Measurements from ENCODE around the gene ATG14.
A peak's percentile ranks its signal among the peaks of the same experiment; 100 is the strongest.

Gene ATG14

GRCh38 chr14:55329999-55330710 lies 81.5 kb downstream of the ATG14 start:
- H3K4me3 ChIP-seq, result no peak overlapping the region

DNA sequence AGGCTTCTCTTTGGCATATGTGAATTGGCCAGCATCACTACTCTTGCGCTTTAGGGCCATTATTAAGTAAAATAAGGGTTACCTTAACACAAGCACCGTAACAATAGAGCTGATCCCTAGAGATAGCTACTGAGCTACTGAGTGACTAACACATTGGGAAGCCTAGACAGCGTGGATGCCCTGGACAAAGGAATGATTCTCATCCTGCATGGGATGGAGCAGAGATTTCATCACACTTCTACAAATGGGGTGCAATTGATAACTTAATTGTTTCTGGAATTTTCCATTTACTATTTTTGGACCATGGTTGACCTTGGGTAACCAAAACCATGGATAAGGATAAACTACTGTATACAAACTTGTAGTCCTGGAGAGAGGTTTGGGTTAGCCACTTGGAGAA lies 83.3 kb downstream of the ATG14 start:
- no peak overlapping the region for H3K27ac ChIP-seq
- H3K4me3 ChIP-seq, result no peak overlapping the region

More at GRCh38 chr14:55329999-55330710, 81.5 kb downstream of the ATG14 start:
- H3K27ac ChIP-seq, result peak overlapping the region in 2 of 21 experiments; percentile 27 to 35

- Histone ChIP-seq H3K27ac (no peak overlapping the region), H3K4me3 (no peak overlapping the region)
Observed at GRCh38 chr14:55327179-55327578, 84.5 kb downstream of the ATG14 start.

GRCh38 chr14:55324812-55325211 lies 86.8 kb downstream of the ATG14 start:
- no peak overlapping the region for H3K27ac ChIP-seq
- no peak overlapping the region for H3K4me3 ChIP-seq

GRCh38 chr14:55323910-55324309 lies 87.7 kb downstream of the ATG14 start:
- Histone ChIP-seq H3K4me3 (no peak overlapping the region), H3K27ac (no peak overlapping the region)

DNA sequence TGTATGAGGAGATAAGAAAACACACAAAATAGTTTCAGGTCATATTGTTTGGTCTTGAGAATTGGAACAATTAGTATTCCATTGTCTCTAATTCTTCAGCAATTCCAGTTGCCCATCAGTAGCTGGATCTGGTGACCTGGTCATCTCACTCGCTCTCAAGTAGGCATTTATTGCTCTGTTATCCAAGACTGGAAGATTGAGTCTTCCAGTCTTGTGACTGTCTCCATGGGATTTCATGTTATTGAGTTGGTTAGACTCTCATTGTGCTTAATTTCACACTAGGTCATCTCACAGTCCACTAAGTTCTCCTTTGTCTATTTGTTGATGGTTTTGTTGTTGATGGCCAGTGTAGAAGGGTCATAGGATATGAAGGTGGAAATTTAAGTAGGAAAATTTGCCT lies 92.9 kb downstream of the ATG14 start:
- H3K27ac ChIP-seq, result no peak overlapping the region
- no peak overlapping the region for H3K4me3 ChIP-seq

DNA sequence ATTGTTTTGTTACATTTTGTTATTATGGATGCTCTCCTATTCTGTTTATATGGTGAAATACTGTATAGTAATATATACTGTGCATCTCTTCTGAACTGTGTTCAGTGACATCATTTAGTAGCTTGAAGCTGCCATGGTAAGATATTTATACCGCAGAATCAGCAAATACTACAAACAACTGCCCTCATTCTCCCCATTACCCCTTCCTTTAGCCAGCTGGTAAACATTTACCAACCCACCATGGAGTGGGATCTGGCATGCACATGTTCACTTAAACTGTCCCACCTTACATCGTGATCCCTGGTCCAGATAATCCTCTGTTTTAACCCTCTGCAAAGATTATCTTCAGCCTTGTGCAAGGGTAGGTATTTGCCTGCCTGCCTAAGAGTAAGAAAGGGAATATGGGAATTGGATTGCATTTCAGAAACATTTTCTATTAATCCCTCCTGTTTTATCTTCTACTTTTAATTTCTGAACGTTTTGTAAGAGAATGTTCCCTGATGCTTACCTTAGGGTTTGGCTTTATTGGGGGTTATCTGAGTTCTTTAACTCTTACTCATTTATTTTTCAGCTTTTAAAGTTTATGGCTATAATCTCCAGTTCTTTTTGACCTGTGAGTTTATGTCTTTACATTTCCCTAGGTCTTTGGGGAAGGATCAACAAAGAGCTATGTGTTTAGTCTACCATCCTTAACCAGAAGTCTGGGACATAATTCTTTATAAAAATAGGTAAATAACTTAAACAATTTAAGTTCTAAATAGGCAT lies 93.9 kb downstream of the ATG14 start:
- Histone ChIP-seq H3K4me3 (no peak overlapping the region), H3K27ac (no peak overlapping the region)

- no peak overlapping the region for H3K27ac ChIP-seq
Observed at GRCh38 chr14:55316564-55316963, 95.1 kb downstream of the ATG14 start.

More at GRCh38 chr14:55316564-55316963, 95.1 kb downstream of the ATG14 start:
- H3K4me3 ChIP-seq, result no peak overlapping the region

Data from skin epidermis (tissue), 12 donors.